Muscle layer of colon (tissue), 2 donors: ENCODE measurements around the gene CT55.
"Not testable (repeated sequence)": the region's sequence is repeated elsewhere in the genome, so short reads cannot be mapped to it uniquely, and the experiment has no call there.

Experiments
- H3K27ac ChIP-seq: one replicate; pipeline ENCODE4 v1.7.0; 2013; ENCODE audit warnings: low read depth, mild to moderate bottlenecking, low read length, moderate library complexity
- H3K27me3 ChIP-seq, 2 donors: one replicate each; pipeline ENCODE4 v1.7.0; 2013; ENCODE audit warnings: low read length in 2 of 2, mild to moderate bottlenecking in 2 of 2; ENCODE audit not compliant: insufficient read depth in 2 of 2, control insufficient read depth in 1 of 2
- H3K36me3 ChIP-seq: one replicate; pipeline ENCODE4 v1.7.0; 2013; ENCODE audit warnings: mild to moderate bottlenecking, low read length; ENCODE audit not compliant: insufficient read depth
- H3K4me1 ChIP-seq: one replicate; pipeline ENCODE4 v1.7.0; 2013; ENCODE audit warnings: mild to moderate bottlenecking, low read length; ENCODE audit not compliant: insufficient read depth
- H3K4me3 ChIP-seq, 2 donors: one replicate each; pipeline ENCODE4 v1.7.0; 2013; ENCODE audit warnings: low read length in 2 of 2, low read depth in 1 of 2, mild to moderate bottlenecking in 1 of 2, moderate library complexity in 1 of 2
- H3K9ac ChIP-seq: one replicate; pipeline ENCODE4 v1.7.0; 2013; ENCODE audit warnings: low read length
- H3K9me3 ChIP-seq: one replicate; pipeline ENCODE4 v1.7.0; 2013; ENCODE audit warnings: mild to moderate bottlenecking, low read length
- donor health status: abdominal sarcoma.
- donor health status: Adenocarcinoma of cecum.

Gene CT55

DNA sequence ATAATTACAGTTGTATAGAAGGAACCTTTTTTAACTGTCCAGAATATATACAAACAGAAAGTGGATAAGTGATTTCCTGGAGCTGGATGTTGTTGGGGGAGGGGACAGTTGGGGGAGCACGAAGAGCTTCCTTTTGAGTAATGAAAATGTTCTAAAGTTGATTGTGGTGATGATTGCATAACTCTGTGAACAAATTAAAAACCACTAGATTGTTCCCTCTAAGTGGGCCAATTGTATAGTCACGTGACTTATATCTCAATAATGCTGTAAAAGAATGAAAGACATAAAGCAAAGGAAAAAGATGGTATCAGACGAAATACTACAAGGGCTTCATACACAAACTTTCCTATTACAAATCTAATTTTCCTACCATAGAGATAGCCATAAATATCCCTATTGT is 2.7 kb downstream of the CT55 start:
- Histone ChIP-seq H3K27me3 (peaks cover 0 to 7% of the 10 kb centered on the region in 2 donors), H3K4me1 (no peaks in the 10 kb centered on the region), H3K4me3 (no peak overlapping the region), H3K36me3 (no peaks in the 10 kb centered on the region), H3K9me3 (no peaks in the 10 kb centered on the region), H3K27ac (no peak overlapping the region), H3K9ac (no peak overlapping the region)

DNA sequence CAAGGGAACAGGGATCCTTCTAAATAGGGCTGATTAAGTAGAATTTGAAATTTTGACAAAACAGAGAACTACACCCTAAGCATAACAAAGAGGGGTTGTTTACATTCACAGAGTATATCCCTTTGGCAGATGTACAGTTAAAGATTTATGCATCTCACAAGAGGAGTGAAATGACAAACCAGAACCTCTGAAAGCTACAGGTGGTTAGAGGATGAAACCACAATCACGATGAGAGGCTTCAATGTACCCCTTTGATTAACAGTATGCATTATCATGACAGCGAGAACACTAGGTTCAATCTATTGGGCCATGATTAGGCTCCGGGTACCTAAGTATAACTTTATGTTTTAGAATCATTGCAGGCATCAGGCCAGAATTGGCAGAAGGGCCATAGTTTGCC is 16.5 kb downstream of the CT55 start:
- not testable (repeated sequence) for H3K36me3 ChIP-seq, H3K4me1 ChIP-seq, H3K9me3 ChIP-seq, H3K27me3 ChIP-seq, H3K27ac ChIP-seq, H3K4me3 ChIP-seq, H3K9ac ChIP-seq

DNA sequence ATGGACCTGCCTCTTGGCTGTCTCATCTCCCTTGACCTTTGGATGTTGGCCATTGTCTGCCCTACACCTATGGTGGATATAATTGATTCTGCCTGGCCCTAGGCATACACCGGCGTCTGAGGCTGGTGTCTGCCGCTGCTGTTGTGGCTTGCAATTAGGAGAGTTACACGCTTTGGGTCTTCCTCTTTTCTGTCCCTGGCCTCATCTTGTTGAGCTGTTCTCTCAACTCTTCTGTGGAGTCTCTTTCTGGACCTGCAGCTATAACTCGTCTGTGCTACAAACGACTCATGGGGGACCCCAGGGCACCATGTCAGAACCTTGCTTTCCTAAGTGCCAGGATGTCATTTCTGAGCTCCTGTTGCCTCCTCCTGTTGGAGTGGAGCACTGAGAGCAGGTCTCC is 45.1 kb downstream of the CT55 start:
- not testable (repeated sequence) for H3K9me3 ChIP-seq, H3K9ac ChIP-seq, H3K27ac ChIP-seq, H3K4me1 ChIP-seq, H3K27me3 ChIP-seq, H3K4me3 ChIP-seq, H3K36me3 ChIP-seq

DNA sequence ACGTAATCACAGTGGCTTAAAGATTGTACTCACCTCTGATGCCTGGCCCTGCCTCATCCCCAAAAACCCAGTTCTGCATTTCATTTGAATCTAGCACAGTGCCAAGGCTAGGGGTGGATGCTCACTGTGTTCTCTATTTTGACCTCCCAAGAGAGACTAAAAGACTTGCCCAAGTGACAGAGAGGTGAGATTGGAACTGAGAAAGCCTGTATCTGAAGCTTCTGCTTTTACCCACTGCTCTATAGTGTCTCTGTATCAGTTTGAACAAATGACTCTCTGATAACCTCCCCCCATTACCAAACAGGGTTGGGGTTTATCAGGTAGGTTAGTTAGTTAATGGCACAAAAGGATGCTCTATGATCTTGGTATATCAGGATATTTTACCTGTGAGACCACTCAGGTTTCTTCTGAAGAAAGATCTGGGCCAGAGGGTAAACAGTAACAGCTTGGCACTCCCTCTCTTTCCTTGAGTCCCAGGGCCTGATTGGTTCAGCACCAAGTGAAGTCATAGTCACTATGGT is 51.1 kb downstream of the CT55 start, which contains the start of gene ETDB:
ETDB (minus strand) TSS at position 471 of the 521 bp plus-strand sequence. CDS start 1,265 bp downstream, outside the sequence.
- H3K4me3 ChIP-seq, H3K9me3 ChIP-seq, H3K27ac ChIP-seq, H3K27me3 ChIP-seq, H3K9ac ChIP-seq, H3K36me3 ChIP-seq, H3K4me1 ChIP-seq: not testable (repeated sequence)

DNA sequence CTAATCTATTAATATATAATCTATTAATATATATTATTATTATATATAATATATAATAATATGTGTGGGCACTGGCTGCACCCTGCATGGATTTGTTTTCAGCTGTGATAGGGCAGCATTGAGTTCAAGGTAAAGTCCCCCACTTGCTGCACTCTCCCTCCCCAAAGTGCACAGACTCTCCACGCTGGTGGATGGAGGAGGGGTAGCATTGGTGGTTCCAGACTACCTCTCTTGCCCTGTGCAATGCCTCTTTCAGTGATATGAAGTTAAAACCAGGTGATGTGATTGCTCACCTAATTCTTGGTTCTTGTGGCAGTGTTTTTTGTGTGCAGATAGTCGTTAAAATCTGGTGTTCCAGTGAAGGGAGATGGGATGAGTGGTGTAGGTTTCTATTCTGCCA is 55.1 kb downstream of the CT55 start:
- H3K9me3 ChIP-seq, H3K9ac ChIP-seq, H3K27me3 ChIP-seq, H3K4me3 ChIP-seq, H3K27ac ChIP-seq, H3K4me1 ChIP-seq, H3K36me3 ChIP-seq: not testable (repeated sequence)

DNA sequence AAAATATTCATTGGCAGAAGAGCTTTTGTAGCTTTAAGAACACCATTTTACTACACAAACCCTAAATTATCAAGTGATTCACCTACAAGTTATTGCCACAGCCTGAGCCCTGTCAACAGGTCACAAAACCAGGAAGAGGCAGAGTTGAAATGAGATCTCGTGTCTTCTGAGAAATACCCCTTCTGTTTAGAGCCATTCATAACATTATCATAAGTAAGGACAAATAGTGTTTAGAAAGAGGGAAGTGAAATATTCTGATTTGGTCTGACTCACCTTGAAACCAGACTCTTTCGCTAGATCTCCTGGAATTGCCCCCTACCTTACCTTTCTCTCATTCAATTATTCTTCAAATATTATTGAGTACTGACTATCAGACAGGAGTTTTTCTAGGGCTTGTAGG is 56.8 kb downstream of the CT55 start:
- Histone ChIP-seq H3K36me3 (no peaks in the 10 kb centered on the region), H3K4me1 (no peaks in the 10 kb centered on the region), H3K4me3 (no peak overlapping the region), H3K9me3 (no peaks in the 10 kb centered on the region), H3K27me3 (peaks cover 0 to 6% of the 10 kb centered on the region in 2 donors), H3K27ac (no peak overlapping the region), H3K9ac (no peak overlapping the region)

DNA sequence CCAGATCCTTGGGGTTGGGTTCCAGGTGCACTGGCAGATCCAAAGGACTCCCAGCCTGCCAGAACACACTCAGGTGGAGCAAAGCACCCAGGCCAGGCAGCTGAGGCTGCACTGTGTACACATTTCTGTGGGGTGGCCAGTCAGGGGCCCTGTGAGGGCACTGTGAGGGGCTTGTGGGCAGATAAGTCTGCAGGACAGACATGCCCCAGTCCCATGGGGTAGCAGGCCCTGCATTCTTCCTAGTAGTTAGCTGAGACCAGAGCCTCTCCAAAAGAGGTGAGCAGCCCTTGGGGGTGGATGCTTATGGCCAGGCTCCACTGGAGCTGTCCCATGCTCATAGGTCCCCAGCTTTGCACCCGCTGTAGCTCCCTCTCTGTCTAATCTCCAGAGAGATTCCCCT is 58.5 kb downstream of the CT55 start:
- Histone ChIP-seq H3K27ac (no peak overlapping the region), H3K4me1 (no peaks in the 10 kb centered on the region), H3K9me3 (no peaks in the 10 kb centered on the region), H3K36me3 (no peaks in the 10 kb centered on the region), H3K27me3 (peaks cover 0 to 6% of the 10 kb centered on the region in 2 donors), H3K4me3 (no peak overlapping the region), H3K9ac (no peak overlapping the region)

DNA sequence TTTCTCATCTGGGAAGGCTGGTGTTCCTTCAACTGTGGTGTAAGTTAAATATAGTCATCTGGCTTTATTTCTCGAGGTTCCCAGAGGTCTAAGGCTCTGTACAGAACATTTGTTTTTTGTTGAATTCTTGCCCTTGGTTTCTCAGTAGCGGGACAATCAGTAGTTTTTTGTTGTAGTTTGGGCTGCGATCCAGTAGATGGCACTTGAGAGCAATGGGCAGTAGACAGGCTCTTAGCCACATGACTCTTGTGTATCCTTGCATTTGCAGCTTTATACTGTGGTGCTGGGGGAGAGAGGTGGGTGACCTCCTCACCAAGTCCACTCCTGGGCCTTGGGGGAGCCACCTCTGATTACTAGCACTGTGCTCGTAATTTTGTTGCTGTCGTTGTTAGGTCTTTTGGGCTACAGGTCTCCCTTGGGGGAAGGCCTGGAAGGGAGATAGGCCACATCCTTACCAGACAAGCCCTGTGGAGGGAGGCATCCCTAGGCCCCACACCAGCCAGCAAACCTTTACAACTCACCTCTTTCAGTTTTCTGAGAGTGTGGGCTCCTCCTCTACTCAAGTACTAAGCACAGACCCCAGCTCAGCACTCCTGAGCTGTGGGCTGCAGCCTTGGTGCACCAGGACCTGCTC is 59.0 kb downstream of the CT55 start:
- no peak overlapping the region for H3K27ac ChIP-seq
- H3K36me3 ChIP-seq: no peaks in the 10 kb centered on the region
- peaks cover 0 to 6% of the 10 kb centered on the region in 2 donors for H3K27me3 ChIP-seq
- no peaks in the 10 kb centered on the region for H3K9me3 ChIP-seq
- no peaks in the 10 kb centered on the region for H3K4me1 ChIP-seq
- no peak overlapping the region for H3K4me3 ChIP-seq
- H3K9ac ChIP-seq: no peak overlapping the region

DNA sequence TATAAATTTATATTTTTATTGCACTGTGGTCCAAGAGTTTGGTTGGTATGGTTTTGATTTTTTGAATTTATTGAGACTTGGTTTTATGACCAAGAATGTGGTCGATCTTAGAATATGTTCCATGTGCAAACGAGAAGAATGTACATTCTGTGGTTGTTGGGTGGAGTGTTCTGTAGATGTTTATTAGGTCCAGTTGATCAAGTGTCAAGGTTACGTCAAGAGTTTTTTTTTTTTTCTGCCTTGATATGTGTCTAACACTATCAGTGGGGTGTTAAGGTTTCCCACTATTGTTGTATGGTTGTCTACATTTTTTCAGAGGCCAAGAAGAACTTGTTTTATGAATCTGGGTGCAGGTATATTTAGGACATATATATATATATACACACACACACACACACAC is 61.6 kb downstream of the CT55 start:
- H3K9ac ChIP-seq: no peak overlapping the region
- no peak overlapping the region for H3K4me3 ChIP-seq
- H3K9me3 ChIP-seq: no peaks in the 10 kb centered on the region
- H3K36me3 ChIP-seq: no peaks in the 10 kb centered on the region
- peaks cover 0 to 6% of the 10 kb centered on the region in 2 donors for H3K27me3 ChIP-seq
- H3K27ac ChIP-seq: no peak overlapping the region
- H3K4me1 ChIP-seq: no peaks in the 10 kb centered on the region
